G401 (cell line): ENCODE measurements around the gene QSER1. TPM values are rescaled to one million over a fixed set of nuclear protein-coding genes. Genes with fewer than 3 reads are reported as not detected.
"Not testable (repeated sequence)": the region's sequence is repeated elsewhere in the genome, so short reads cannot be mapped to it uniquely, and the experiment has no call there.

Source experiments
- DNase-seq: peaks from one replicate; pipeline ENCODE4 v3.0.0-alpha.2; 2015; ENCODE audit warnings: low spot score
- in situ Hi-C: cut with HindIII; loops from 2 replicates; pipeline ENCODE4 v1.10.0; 2016; ENCODE audit warnings: low sequenced_read_pairs, mixed read lengths
- total RNA-seq: library from RNA; depleted of rRNA; stranded (reverse); fragments of >200 nt; shearing (Covaris generic); gene quantifications from 2 replicates; pipeline ENCODE4 v1.2.3, GENCODE V29; 2014

Gene QSER1
- total RNA-seq, 1 experiment from 2014 or later = 16.6 TPM

DNA sequence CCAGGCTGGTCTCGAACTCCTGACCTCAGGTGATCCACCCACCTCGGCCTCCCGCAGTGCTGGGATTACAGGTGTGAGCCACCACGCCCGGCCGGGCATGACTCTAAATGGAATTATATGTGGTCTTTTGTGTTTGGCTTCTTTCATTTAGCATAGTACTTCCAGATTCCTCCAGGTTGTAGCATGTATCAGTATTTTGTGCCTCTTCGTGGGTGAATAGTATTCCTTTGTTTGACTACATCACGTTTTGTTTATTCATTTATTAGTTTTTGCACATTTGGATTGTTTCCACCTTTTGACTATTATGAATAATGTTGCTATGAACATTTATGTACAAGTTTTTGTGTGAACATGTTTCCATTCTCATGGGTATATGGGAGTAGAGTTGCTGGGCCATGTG lies 24.4 kb downstream of the QSER1 start:
- DNase-seq = no peak
- in situ Hi-C loops = no loop called here

DNA sequence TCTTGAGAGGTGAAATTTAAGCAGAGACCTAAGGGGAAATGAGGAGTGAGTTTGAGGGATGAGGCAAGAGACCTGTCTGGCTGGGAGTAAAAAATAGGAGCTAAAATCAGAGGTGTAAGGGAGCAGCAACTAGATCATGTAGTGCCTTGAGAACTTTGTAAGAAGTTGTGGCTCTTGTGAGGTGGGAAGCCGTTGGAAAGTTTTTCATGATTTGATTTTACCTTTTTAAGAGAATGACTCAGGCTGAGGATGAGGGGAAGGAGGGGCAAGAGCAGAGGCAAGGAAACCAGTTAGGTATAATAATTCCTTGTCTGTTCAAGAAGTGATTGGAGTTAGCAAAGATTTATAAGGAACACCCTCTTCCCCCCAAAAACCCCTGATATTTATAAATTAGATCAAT lies 25.8 kb downstream of the QSER1 start:
- DNase-seq = no peak
- in situ Hi-C loops = no loop called here

DNA sequence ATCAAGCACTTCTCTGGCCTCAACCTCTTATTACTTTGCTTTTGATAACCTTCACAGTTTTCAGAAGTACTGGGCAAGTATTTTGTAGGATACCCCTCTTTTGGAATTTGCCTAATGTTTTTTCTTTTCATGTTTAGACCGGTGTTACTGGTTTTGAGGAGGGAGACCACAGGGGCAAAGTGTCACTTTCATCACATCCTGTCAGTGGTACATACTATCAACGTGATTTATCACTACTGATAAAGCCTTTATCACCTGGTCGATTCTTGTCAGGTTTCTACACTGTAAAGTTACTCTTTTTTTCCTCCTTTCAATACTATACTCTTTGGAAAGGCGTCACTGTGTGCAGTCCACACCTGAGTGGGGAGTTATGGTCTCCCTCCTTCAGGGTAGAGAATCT lies 26.7 kb downstream of the QSER1 start:
- in situ Hi-C loops = no loop called here
- DNase-seq = no peak

DNA sequence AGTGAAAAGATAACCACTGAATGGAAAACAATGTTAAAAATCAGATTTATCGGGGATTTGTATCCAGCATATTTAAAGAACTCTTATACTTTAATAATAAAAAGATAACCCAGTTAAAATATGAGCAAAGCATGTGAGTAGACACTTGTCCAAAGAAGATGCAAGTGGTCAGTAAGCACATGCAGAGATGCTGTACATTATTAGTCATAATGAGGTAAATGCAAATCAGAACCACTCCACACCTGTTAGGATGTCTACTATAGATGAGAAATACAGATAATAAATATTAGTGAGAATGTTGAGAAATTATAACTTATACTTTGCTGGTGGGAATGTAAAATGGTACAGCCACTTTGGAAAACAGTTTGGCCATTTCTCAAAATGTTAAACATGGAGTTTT lies 28.0 kb downstream of the QSER1 start:
- in situ Hi-C loops = no loop called here

DNA sequence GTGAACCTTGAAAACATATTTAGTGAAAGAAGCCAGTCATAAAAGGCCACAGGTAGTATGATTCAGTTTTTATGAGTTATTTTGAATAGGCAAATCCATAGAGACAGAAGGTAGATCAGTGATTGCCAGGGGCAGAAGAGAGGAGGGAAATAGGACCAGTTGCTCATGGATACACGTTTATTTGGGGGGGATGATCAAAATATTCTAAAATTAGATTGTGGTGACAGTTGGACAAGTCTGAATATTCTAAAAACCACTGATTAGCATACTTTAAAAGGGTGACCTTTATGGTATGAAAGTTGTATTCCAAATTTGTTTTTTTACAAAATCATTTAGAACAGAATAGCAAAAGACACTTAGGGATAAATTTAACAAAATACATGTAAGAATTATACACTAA lies 28.6 kb downstream of the QSER1 start:
- no peak for DNase-seq
- in situ Hi-C loops = no loop called here

More for the DNA sequence above, 28.0 kb downstream of the QSER1 start:
- no peak for DNase-seq

DNA sequence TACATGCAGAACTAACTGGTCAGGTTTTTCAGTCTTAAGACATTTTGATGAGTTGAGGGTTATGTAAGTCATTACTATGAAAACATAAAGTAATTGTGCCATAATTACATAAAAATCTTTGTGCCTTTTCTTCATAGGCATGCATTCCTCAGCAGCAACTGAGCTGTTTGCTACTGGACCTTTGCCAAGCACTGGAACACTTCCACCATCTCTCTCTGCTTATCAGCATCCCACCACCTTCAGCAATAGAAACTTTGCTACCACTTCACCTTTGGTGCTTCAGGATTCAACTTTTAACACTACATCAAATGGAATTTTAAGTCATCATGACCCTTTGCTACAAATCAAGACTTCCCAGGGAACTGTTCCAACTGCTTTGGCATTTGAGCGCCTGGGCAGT lies 39.0 kb downstream of the QSER1 start:
- peak; percentile 10 for DNase-seq
- in situ Hi-C loops = no loop called here

DNA sequence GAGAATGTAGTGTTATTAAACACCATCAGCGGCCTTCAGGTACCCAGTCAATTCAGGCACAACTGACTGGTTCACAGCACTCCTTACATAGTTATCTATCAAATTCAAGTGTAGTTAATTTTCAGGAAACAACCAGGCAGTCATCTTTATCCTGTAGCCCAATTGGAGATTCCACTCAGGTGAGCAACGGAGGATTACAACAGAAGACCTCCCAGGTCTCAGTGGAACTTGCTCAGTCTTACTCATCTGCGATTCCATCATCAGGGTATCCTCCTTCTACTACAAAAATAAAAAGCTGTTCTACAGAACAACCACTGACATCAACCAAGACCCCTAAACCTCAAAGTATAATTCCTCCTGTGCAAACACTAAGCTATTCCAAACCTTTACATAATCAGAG lies 39.6 kb downstream of the QSER1 start:
- in situ Hi-C loops = no loop called here
- DNase-seq = no peak

DNA sequence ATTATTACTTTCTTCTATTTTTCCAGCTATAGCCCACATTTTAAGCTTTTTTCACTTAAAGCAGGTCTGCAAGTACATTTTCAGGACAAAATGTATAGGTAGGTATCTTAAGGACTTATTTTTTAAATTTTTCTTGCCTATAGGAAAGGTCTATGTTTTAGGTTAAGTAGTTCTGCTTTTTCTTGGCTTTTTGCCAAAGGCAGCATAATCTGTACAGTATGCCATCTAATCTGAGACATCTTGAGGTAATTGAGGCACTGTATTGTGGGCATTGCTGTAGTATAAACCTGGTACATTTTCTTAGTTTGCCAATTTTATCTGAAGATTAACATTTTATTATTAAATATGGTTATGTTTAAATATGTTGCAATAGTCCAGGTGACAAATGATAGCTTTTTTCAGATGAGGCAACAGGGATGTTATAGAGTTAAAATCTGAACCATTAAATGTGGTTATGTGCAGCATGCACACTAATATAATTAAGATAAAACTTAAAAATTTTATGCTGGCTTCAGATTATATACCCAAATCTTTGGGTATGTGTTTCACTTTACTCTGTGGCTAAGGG lies 42.9 kb downstream of the QSER1 start:
- no peak for DNase-seq
- in situ Hi-C loops = no loop called here

DNA sequence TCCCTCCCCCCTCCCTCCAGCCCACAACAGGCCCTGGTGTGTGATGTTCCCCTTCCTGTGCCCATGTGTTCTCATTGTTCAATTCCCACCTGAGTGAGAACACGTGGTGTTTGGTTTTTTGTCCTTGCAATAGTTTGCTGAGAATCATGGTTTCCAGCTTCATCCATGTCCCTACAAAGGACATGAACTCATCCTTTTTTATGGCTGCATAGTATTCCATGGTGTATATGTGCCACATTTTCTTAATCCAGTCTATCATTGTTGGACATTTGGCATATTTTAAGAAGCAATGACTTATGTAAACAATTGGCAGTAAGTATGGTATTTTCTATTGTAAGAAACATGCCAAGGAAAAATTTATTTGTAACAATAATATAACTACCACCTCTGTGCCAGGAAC lies 43.6 kb downstream of the QSER1 start:
- in situ Hi-C loops, DNase-seq: not testable (repeated sequence)

DNA sequence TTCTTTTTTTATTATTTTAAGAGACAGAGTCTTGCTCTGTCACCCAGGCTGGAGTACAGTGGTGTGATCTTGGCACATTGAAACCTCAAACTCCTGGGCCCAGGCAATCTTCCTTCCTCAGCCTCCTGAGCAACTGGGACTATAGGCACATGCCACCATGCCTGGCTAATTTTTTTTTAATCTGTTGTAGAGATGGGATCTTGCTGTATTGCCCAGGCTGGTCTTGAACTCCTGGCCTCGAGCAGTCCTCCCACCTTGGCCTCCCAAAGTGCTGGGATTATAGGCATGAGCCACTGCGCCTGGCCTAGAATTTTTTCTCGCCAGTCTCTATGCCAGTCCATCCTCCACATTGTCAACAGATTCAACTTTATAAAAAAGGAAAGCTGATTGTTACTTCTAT lies 44.7 kb downstream of the QSER1 start:
- in situ Hi-C loops = not testable (repeated sequence)

DNA sequence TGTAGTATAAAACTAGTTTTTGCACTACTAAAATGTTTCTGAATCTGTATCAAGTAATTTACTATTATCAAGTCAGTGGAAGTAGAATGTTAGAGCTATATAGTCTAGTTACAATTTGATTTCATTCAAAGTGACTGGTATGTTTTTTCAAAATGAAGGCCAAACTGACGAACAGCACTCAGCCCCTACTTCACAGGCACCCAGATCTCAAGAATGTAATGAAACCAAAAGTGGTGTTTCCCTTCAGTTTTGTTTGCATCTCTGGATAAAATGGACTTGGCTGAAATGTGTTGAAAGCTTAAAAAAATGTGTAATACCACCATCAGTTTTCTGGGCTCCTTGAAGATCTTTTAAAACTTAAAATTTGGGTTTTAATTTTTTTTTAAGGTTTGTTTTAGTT lies 46.4 kb downstream of the QSER1 start:
- in situ Hi-C loops = no loop called here
- no peak for DNase-seq

More for the DNA sequence above, 44.7 kb downstream of the QSER1 start:
- DNase-seq = not testable (repeated sequence)

DNA sequence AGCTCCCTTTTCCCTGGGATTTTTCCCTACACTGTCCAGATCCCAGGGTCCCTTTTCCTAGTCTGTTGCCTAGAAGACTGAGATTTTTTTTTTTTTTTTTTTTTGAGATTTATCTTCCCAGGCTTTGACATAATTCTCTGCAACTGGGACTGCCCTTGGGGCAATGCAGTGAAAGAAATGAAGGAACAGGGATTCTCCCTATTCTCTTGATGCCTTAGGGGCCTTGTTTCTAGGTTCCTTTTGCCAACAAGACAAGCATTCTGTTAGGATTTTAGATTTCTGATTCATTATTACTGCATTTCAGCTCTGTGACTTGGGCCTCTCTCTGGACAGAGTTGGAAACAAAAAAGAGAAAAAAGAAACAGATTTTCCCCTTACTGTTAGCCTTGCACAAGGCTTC lies 47.3 kb downstream of the QSER1 start:
- in situ Hi-C loops = no loop called here
- DNase-seq = no peak

DNA sequence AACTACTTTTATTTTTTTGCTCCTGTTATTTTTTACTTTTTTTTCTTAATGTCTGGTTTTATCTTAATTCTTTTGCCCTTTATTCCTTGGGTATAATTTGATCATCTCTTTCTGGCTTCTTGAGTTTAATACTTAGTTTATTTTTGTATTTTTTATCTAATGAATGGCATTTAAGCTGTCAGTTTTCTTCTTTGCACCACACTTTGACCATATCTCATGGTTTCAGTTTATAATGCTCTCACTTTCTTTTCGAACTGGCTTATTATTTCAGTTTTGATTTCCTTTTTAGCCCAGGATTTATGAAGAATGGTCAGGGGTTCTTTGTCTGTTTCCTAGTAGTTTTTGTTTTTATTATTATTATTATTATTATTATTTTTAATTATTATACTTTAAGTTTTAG lies 48.3 kb downstream of the QSER1 start:
- in situ Hi-C loops = no loop called here
- DNase-seq = no peak

DNA sequence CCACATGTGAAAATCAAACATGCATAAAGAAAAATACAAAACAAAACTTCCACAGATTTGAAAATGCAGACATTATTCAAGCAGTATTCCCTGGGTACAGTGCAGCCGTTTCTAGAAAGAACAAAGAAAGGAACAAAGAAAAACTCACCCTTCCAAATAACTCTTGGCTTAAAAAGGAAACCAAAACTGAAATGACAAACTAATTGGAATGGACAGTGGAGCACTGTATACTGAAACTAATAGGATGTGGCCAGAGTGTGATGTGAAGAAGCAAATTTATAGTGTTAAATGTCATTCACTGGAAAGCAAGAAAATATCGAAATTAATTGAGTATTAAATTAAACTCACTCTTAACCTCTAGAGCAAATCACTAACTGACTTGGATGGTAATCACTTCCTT lies 55.4 kb downstream of the QSER1 start:
- no peak for DNase-seq
- in situ Hi-C loops = no loop called here

DNA sequence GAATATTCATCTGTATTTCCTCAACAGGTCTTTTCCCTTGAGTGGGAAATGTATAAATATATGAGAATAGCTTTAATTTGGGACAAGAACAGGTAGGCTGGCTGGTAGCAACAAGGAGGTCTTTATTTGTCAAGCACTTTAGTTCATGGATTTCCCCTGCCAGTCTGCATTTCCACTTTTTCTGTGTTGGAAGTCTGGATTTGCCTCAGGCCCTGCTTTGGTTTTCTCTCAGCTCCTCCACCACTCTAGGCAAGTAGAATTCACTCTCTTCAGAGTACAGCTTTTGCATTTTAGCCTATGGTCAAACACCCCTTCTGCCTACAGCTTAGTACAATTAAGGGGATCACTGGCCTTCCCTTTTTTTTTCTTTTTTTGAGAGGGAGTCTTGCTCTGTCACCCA lies 57.1 kb downstream of the QSER1 start:
- in situ Hi-C loops = no loop called here

DNA sequence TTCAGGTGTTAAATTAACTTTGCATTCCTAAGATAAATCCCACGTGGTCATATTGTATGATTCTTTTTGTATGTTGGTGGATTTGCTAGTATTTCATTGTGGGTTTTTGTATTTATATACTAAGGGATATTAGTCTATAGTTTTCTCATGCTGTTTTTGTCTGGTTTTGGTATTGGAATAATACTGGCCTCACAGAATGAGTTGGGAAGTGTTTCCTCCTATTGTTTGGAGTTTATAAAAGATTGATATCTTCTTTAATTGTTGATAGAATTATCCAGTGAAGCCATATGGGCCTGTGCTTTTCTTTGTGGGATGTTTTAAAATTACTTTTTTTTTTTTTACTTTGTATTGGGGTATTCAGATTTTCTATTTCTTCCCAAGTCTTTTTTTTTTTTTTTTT lies 59.8 kb downstream of the QSER1 start:
- DNase-seq = no peak
- in situ Hi-C loops = no loop called here

More for the DNA sequence above, 57.1 kb downstream of the QSER1 start:
- no peak for DNase-seq

DNA sequence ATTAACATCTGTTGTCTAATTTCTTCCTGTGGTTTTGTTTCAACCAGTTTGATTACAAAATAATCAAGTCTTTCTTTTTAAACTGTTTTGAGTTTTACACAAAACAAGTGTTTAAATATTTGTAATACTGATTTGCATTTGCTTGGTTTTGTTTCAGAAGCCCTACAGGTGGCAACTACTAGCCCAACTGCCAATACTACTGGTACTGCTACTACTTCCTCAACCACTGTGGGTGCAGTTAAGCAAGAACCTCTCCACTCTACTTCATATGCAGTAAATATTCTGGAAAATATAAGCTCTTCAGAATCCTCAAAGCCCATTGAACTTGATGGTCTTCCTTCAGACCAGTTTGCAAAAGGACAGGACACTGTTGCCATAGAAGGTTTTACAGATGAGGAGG lies 61.1 kb downstream of the QSER1 start:
- in situ Hi-C loops = no loop called here
- no peak for DNase-seq

DNA sequence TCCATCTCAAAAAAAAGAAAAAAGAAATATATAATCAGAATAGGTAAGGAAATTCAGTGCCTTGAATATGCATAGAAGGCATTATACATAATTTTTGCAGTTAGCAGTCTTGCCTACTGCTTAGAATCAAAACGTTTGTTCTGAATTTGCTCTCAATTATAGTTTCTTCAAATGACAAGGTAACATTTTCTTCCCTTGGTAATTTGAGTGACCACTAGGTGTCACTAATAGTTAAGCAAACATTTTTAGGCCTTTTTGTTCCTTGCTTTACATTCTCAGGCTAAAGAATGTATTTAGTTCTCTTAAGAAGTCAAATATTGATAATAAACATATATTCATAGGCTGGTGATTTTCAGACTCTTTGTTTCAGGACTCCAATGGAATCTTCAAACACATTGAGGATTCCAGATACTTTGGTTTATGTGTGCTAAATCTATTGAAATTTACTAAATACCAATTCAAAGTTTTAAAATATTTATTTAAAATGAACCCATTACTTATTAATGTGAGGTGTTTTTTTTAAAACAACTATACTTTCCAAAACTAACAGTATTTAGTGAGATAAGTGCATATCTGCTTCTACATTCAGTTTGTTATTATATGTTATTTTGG lies 68.0 kb downstream of the QSER1 start:
- in situ Hi-C loops = no loop called here
- DNase-seq = peak; percentile 64

DNA sequence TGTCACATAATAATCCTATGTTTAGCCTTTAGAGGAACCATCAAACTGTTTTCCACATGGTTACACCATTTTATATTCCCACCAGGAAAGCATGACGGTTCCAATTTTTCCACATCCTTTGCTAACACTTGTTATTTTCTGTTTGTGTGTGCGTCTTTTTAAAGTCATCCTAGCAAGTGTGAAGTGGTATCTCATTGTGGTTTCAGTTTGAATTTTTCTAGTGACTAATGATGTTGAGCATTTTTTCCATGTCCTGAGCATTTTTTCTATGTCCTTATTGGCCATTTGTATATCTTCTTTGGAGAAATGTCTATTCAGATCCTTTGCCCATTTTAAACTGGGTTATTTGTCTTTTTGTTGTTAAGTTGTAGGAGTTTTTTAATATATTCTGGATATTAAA lies 69.4 kb downstream of the QSER1 start:
- in situ Hi-C loops = no loop called here
- no peak for DNase-seq

DNA sequence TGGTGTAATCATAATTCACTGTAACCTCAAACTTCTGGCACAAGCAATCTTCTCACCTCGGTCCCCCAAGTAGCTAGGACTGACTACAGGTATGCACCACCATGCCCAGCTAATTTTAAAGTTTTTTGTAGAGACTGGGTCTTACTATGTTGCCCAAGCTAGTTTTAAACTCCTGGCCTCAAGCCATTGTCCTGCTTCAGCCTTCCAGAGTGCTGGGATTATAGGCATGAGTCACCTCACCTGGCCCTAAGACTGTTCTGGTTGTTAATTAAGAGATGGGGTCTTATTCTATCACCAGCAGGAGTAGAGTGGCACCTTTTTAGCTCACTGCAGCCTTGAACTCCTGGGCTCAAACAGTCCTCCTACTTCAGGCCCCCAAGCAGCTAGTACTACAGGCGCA lies 71.1 kb downstream of the QSER1 start:
- in situ Hi-C loops = no loop called here
- no peak for DNase-seq

DNA sequence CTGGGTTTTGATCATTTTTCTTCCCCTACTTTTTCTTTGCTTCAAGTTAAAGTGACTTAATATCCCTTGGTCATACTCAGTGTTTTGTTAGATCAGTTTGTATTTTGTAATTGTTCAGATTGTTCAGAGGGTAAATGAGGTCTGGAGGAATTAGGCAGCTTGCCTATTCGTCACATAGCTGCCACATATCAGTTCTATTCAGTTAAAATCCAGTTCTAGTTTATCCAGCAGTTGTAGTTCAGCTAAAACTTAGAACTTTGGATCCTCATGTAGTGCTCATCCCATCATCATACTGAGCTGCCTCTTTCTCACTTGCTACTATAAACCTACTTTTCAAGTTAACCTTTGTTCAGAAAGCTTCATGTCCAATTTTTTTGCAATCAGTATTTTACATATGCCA lies 75.9 kb downstream of the QSER1 start:
- in situ Hi-C loops = loop anchor here (5.0 kb wide), 1 partner anchor 94 kb away; no protein-coding TSS in a partner anchor
- DNase-seq = no peak
